A673 (cell line): ENCODE results near the gene NEK5.

Source experiments
- EZH2 ChIP-seq: fragments of 200-600 bp; sonication (generic); IDR thresholded peaks from 2 replicates; pipeline ENCODE4 v1.6.1; 2017; ENCODE audit warnings: borderline replicate concordance, low read depth, mild to moderate bottlenecking, mixed read lengths, antibody characterized with exemption, low read length; ENCODE audit not compliant: poor library complexity, severe bottlenecking
- TF ChIP-seq, protein P1 (sequence below): fragments of 300-800, 200-600 bp; sonication (generic); conservative IDR thresholded peaks from 2 replicates; pipeline ENCODE4 v1.5.1; 2017; ENCODE audit warnings: low read depth, mild to moderate bottlenecking, antibody characterized with exemption, low read length, moderate library complexity, mixed read lengths

GRCh38 chr13:52085421-52085820, 43.5 kb downstream of the NEK5 start:
- TF ChIP-seq, protein P1, sequence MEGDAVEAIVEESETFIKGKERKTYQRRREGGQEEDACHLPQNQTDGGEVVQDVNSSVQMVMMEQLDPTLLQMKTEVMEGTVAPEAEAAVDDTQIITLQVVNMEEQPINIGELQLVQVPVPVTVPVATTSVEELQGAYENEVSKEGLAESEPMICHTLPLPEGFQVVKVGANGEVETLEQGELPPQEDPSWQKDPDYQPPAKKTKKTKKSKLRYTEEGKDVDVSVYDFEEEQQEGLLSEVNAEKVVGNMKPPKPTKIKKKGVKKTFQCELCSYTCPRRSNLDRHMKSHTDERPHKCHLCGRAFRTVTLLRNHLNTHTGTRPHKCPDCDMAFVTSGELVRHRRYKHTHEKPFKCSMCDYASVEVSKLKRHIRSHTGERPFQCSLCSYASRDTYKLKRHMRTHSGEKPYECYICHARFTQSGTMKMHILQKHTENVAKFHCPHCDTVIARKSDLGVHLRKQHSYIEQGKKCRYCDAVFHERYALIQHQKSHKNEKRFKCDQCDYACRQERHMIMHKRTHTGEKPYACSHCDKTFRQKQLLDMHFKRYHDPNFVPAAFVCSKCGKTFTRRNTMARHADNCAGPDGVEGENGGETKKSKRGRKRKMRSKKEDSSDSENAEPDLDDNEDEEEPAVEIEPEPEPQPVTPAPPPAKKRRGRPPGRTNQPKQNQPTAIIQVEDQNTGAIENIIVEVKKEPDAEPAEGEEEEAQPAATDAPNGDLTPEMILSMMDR, result no peak
- no peak for TF ChIP-seq EZH2
